ENCODE data around the gene BHLHE40.
"Not testable (repeated sequence)": the region's sequence is repeated elsewhere in the genome, so short reads cannot be mapped to it uniquely, and the experiment has no call there.

The BHLHE40 gene

DNA sequence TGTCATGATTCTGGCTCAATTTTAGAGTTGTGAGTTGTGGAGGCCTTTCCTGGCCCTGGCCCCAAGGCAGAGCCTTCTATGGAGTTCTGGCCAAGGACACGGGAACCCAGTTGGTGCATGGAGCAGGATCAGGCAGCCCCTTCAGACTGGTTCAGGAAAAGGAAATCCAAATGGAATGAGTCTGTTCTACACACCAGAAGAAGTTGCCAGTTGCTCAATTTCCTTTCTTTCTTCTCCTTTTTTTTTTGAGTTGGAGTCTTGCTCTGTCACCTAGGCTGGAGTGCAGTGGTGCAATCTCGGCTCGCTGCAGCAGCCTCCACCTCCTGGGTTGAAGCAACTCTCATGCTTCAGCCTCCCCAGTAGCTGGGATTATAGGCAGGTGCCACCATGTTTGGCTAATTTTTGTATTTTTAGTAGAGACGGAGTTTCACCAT lies 28.9 kb upstream of the BHLHE40 start:
- TF ChIP-seq POLR2A (IDR thresholded peaks at IDR 0.05; ENCODE audit: low read length) (no peak), GATA1 (IDR thresholded peaks at IDR 0.05; ENCODE audit: low read depth, low read length) (no peak)
- no peak for DNase-seq

GRCh38 chr3:4950948-4951347 lies 28.3 kb upstream of the BHLHE40 start:
- DNase-seq = no peak
- TF ChIP-seq POLR2A (IDR thresholded peaks at IDR 0.05; ENCODE audit: low read length) (no peak), GATA1 (IDR thresholded peaks at IDR 0.05; ENCODE audit: low read depth, low read length) (no peak)

DNA sequence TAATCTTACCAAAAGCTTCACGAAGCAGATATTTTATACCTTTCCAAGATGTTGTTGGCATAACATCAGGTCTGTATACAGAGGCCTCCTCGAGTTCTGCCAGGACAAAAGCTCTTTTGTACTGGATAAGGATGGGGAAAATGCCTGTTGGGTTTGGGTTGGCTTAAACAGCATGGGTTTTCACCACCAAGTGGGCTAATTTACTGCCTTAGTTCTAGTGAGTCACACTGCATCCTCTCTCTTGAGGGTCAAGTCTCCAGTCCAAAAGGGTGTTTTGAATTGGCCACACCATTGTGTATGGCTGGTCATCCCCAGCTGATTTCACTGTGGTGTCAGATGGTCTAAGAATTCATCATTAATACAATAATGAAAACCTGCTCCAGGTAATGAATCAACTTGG lies 26.1 kb upstream of the BHLHE40 start:
- TF ChIP-seq POLR2A (IDR thresholded peaks at IDR 0.05; ENCODE audit: low read length) (no peak), GATA1 (IDR thresholded peaks at IDR 0.05; ENCODE audit: low read depth, low read length) (no peak)
- DNase-seq = no peak

- TF ChIP-seq POLR2A (IDR thresholded peaks at IDR 0.05; ENCODE audit: low read length) = no peak
- TF ChIP-seq GATA1 (IDR thresholded peaks at IDR 0.05; ENCODE audit: low read depth, low read length) = no peak
- DNase-seq = no peak
Observed at GRCh38 chr3:4954256-4955000, 24.8 kb upstream of the BHLHE40 start.

DNA sequence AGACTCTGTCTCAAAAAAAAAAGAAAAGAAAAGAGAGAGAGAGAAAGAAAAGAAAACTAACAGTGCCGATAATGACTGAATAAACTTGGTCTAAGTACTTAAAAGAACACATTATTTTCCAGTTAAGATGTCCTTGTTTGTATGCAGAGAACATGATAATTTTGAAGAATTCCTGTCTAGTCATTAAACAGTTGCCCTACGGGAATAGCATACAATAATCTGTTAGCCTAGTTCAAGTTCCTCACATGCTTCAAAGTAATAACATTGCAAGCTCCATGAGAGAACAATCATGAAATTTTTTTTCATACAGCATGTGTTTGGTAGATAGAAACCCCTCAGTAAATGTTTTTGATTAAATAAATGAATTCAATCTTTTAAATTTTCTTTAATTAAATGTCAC lies 23.1 kb upstream of the BHLHE40 start:
- DNase-seq = no peak
- no peak for TF ChIP-seq POLR2A (IDR thresholded peaks at IDR 0.05; ENCODE audit: low read length)
- no peak for TF ChIP-seq GATA1 (IDR thresholded peaks at IDR 0.05; ENCODE audit: low read depth, low read length)

DNA sequence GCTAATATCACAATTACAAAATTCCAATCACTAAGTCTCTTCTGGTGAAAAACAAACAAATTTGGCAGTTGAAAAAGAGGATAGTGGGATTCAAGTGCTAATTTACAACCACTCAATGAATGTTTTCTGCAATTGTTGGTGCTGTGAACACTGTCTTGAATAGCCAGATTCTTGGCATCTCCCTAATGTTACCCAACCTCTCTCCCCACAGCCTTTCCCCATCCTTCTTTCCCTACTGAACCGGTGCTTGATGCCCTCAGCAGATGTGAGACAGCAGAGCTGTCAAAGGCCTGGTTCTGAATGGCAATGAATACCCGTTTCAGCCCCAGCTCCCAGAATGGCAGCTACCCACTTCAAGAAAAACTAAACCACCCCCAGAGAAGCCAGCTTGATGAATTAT lies 22.5 kb upstream of the BHLHE40 start:
- no peak for DNase-seq

DNA sequence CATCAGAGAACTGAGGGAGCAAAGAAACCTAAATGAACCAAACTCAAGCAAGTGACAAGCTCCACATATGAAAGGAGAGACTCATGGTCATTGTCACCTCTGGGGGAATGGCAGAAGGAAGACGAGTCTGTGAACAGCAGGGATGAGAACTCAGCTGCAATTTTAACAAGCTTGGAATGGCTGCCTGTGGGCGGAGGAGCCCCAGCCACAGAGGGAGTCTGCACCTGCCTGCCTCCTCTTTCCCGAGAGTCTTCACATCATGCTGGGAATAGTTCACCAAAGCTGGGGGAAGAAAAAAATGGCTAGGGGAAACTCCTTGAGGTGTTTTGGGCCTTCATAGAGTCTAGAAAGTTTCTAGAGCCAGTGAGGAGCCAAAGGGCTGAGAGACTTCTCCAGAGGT lies 21.3 kb upstream of the BHLHE40 start:
- DNase-seq = no peak
- TF ChIP-seq GATA1 (IDR thresholded peaks at IDR 0.05; ENCODE audit: low read depth, low read length) (no peak), POLR2A (IDR thresholded peaks at IDR 0.05; ENCODE audit: low read length) (no peak)

More for the DNA sequence above, 22.5 kb upstream of the BHLHE40 start:
- no peak for TF ChIP-seq GATA1 (IDR thresholded peaks at IDR 0.05; ENCODE audit: low read depth, low read length)
- no peak for TF ChIP-seq POLR2A (IDR thresholded peaks at IDR 0.05; ENCODE audit: low read length)

GRCh38 chr3:4959180-4959579 lies 20.1 kb upstream of the BHLHE40 start:
- DNase-seq = no peak
- TF ChIP-seq POLR2A (IDR thresholded peaks at IDR 0.05; ENCODE audit: low read length) (no peak), GATA1 (IDR thresholded peaks at IDR 0.05; ENCODE audit: low read depth, low read length) (no peak)

DNA sequence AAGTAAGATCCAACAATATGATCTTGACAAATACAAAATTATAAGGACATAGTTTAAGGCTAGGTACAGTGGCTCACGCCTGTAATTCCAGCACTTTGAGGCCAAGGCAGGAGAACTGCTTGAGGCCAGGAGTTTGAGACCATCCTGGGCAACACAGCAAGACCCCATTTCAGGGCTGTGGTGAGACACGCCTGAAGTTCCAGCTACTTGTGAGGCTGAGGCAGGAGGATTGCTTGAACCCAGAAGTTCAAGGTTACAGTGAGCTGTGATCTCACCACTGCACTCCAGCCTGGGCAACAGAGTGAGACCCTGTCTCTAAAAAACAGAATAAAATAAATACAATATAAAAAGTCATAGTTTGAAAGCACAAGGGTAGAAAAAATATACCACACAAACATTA lies 17.4 kb upstream of the BHLHE40 start:
- not testable (repeated sequence) for DNase-seq

- no peak for DNase-seq
- no peak for TF ChIP-seq POLR2A (IDR thresholded peaks at IDR 0.05; ENCODE audit: low read length)
- TF ChIP-seq GATA1 (IDR thresholded peaks at IDR 0.05; ENCODE audit: low read depth, low read length) = no peak
Observed at GRCh38 chr3:4963669-4964570, 15.3 kb upstream of the BHLHE40 start.

- DNase-seq = not testable (repeated sequence)
Observed at GRCh38 chr3:4966006-4966405, 13.2 kb upstream of the BHLHE40 start.

GRCh38 chr3:4967683-4968082 lies 11.6 kb upstream of the BHLHE40 start:
- not testable (repeated sequence) for DNase-seq

- not testable (repeated sequence) for DNase-seq
Observed at GRCh38 chr3:4971437-4971836, 7.8 kb upstream of the BHLHE40 start.

DNA sequence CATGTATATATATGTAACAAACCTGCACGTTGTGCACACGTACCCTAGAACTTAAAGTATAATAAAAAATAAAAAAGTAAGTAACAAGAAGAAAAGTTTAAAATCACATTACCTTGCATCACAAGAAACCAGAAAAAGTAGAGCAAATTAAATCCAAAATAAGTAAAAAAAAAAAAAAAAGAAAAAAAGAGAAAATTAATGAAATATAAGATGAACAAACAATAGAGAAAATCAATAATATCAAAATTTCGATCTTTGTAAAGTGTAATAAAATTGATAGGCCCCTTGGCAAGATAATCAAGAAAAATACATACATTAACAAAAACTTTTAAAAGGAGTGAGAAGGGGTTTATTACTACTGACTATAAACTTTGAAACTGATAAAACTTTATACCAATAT lies 7.4 kb upstream of the BHLHE40 start:
- TF ChIP-seq POLR2A (IDR thresholded peaks at IDR 0.05; ENCODE audit: low read length) = no peak
- TF ChIP-seq GATA1 (IDR thresholded peaks at IDR 0.05; ENCODE audit: low read depth, low read length) = no peak
- DNase-seq = no peak
